GM15510 (cell line): ENCODE measurements around the gene ALDH1A1.

Experiments
- POLR2A ChIP-seq: IDR thresholded peaks from 3 replicates; pipeline ENCODE4 v1.6.1; 2011; ENCODE audit warnings: borderline replicate concordance; ENCODE audit not compliant: insufficient read length; ENCODE audit errors: extremely low read depth

Gene ALDH1A1

GRCh38 chr9:72955571-72955970 lies 2.7 kb upstream of the ALDH1A1 start:
- no peak for TF ChIP-seq POLR2A

GRCh38 chr9:72955126-72955455 lies 2.2 kb upstream of the ALDH1A1 start:
- no peak for TF ChIP-seq POLR2A

- no peak for TF ChIP-seq POLR2A
Observed at GRCh38 chr9:72954431-72955125, 1.7 kb upstream of the ALDH1A1 start.

- no peak for TF ChIP-seq POLR2A
Observed at GRCh38 chr9:72952381-72952690, 517 bp downstream of the ALDH1A1 start.

GRCh38 chr9:72951520-72952380 lies 1.1 kb downstream of the ALDH1A1 start:
- TF ChIP-seq POLR2A = no peak

GRCh38 chr9:72950875-72951442 lies 1.9 kb downstream of the ALDH1A1 start:
- TF ChIP-seq POLR2A = no peak

- no peak for TF ChIP-seq POLR2A
Observed at GRCh38 chr9:72949918-72950325, 2.9 kb downstream of the ALDH1A1 start.

- no peak for TF ChIP-seq POLR2A
Observed at GRCh38 chr9:72949244-72949582, 3.6 kb downstream of the ALDH1A1 start.

- TF ChIP-seq POLR2A = no peak
Observed at GRCh38 chr9:72948575-72949243, 4.1 kb downstream of the ALDH1A1 start.

- TF ChIP-seq POLR2A = no peak
Observed at GRCh38 chr9:72947984-72948465, 4.8 kb downstream of the ALDH1A1 start.

- no peak for TF ChIP-seq POLR2A
Observed at GRCh38 chr9:72946821-72947220, 6.0 kb downstream of the ALDH1A1 start.

- TF ChIP-seq POLR2A = no peak
Observed at GRCh38 chr9:72946318-72946717, 6.5 kb downstream of the ALDH1A1 start.

GRCh38 chr9:72945391-72945790 lies 7.5 kb downstream of the ALDH1A1 start:
- no peak for TF ChIP-seq POLR2A

GRCh38 chr9:72943844-72944462 lies 8.9 kb downstream of the ALDH1A1 start:
- TF ChIP-seq POLR2A = no peak

- TF ChIP-seq POLR2A = no peak
Observed at GRCh38 chr9:72942451-72942850, 10.4 kb downstream of the ALDH1A1 start.
